ENCODE data around the gene PKNOX2.

PKNOX2 gene, protein sequence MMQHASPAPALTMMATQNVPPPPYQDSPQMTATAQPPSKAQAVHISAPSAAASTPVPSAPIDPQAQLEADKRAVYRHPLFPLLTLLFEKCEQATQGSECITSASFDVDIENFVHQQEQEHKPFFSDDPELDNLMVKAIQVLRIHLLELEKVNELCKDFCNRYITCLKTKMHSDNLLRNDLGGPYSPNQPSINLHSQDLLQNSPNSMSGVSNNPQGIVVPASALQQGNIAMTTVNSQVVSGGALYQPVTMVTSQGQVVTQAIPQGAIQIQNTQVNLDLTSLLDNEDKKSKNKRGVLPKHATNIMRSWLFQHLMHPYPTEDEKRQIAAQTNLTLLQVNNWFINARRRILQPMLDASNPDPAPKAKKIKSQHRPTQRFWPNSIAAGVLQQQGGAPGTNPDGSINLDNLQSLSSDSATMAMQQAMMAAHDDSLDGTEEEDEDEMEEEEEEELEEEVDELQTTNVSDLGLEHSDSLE

DNA sequence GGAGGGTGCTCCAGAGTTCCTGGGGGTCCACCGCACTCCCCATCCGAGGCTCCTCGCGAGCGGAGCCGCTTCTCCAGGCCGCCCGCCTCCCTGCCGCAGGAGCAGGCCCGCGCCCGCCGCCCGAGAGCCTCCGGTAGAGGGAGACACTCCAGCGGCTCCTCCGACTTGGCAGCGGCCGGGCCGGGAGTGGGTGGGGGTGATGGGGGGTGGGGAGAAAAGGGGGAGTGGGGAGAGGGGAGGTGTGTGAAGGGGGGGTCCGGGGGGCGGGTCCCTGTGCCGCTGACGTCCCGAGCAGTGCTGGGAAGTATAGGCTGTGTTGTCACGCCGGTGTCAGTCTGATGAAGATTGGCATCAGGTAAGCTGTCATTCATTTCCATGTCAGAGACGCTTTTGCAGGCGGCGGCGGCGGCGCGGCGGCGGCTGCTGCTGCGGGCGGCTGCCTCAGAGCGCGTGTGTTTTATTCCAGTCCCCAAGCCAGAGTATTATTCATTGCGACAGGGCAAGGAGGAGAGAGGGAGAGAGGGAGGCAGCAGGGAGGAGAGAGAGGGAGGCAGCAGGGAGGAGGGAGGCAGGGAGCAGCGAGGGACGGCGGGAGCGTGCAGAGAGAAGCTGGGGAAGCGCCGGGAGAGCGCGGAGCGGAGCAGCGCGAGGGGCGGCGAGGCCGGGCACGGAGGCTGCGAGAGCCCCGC, at the start of gene PKNOX2:
TSS of gene PKNOX2 (plus strand) at position 330 of the 689 bp plus-strand sequence. CDS start 186,555 bp downstream, outside the sequence.
- DNase-seq: peak; percentile 63

DNA sequence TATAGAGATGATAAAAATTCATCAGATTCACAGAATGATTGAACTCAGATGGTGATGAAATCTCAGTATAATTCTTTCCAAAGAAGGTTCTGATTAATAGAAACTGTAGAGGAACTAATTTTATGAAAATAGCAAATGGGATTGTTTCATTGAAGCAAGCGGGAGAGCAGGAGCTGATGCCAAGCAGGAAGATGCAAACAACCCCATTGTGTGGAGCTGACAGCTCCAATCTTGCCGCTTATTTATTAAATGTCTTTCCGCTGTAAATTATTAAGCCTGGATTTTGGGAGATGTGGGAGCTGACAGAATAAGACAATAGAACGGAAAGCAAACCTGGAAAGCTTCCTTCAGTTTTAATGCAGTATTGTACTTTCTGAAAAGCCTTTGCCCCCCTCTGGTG, 47.1 kb upstream of the PKNOX2 start:
- DNase-seq: no peak

DNA sequence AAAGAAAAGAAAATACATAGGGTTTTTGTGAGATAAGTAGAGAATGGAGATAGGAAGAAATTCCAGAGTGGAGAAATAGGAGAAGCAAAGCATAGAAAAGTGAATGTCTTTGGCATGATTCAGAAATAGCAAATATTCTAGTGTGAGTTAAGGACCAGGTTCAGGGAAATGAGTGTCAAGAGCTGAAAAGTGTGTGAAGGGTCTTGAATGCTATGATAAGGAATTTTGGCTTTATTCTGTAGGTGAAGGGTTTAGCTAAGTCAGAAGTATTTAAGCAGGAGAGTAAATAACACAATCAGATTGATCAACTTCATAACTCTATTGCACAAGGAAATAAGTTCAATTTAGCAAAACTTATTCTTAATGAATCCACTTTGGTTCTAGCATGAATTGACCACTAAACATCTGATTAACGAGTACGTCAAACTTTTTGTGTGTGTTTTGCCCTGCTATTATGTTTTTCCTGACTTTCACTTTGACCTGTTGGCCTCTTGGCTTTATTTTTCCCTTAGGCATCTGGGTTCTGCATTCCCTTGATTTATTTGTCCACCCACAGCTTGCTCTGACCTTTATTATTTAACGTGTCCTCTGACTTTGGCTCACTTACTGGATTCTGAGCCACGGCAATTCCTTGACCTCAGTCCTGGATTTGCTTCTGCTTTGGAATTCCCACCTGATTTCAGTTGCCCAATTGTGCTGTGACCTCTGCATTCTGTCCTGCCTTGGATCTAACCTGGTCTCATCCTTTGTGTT, 41.2 kb upstream of the PKNOX2 start:
- DNase-seq: no peak

DNA sequence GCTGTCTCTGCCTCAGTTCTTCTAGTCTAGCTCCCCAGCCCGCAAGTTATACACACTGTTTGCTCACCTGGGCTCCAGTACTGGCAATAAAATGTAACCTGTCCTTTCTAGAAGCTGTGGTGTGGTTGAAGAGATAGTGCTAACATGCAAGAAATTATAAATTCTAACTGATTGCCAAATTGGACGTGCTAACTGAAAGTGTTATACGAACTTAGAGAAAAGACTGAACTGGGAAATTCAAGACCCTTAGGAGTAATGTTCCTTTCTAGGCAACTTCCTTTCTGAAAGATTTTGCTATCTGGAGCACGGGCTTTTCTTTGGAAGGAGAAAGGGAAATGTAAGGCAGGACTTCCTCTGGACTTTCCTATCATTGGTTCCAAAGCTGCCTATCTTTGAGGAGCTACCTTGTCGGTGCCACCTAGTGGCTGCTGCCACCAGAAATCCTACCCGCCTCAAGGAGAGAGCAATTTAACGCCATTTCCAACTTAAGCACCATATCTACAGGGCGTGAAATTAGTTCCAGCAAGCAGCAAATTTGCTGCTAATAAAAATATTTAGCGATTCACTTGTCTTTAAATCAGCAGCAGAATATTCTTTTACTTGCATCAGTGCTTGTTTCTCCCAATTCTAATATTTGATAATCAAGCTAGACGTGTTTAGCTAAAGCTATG, 40.5 kb upstream of the PKNOX2 start:
- peak; percentile 36 for DNase-seq

DNA sequence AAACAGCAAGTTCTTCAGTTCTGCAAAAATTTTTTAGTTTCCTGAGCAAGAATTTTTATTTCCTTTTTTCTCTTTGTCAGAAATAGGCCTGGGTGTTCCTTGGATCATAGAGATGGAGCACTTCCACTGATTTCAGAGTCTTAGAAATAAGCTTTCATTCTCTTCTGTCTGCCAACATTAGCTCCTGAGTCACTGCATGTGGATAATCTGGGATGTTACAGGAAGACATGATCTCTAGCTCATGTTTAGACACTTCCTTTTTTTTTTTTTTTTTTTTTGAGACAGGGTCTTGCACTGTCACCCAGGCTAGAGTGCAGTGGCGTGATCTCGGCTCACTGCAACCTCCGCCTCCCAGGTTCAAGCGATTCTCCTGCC, 39.9 kb upstream of the PKNOX2 start:
- no peak for DNase-seq

DNA sequence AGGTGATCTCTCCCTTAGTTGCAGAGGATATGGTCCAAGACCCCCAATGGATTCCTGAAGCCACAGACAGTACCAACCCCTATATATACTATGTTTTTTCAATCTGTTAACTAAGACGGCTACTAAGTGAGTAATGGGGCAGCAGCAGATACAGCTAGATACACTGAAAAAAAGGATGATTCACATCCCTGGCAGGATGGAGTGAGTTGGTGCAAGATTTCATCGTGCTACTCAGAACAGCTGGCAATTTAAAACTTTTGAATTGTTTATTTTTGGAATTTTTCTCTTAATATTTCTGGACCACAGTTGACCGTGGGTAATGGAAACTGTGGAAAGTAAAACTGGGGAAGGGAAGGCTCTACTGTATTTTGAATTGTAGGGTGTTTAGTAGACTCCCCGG, 36.1 kb upstream of the PKNOX2 start:
- DNase-seq: no peak

DNA sequence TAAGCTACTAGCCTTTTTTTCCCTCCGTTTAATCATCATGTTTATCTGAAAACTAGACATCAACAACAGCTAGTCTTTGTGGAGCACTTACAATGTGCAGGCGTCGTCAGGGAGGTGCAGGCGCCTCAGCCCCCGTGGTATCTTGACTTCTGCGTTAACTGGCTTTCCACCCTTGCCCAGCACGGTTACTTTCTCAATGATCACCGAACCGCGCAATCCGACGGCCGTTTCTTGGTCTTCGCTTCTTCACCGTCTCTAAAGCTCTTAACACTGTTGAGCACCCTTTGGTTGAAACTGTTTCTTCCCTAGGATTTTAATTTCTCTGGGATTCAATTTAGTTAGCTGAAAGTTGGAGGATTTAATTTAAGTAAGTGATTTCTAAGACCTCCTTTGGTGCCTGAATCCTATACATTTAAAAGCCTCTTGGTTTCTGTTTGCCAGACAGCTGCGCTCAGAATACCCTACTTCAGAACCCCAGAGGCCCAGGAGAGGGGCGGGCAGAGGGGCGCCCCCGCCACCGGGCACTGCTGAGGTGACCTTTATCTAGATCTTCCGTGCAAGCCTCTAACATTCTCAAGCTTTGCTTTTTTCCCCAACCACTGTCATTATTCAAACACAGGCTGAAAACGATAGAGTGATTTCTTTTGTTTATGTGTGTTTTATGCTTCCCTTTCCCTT, 35.1 kb upstream of the PKNOX2 start:
- DNase-seq: no peak

DNA sequence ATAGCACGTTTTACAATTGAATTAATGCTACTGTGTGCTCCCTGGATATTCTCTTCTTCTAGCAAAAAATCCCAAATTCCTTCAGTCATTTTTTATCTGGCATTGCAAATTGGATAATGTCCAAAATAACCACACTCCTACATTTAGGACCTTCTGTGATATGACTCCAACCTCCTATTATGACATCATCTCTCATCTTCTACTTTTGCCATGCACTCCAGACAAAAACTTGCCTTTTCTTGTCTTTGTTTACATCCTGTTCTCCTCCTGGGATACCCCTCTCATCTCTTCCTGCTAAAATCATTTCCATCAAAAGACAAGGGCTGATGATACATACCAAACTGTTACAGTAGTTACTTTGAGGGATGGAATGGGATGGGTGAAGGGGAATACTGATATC, 32.5 kb upstream of the PKNOX2 start:
- no peak for DNase-seq

DNA sequence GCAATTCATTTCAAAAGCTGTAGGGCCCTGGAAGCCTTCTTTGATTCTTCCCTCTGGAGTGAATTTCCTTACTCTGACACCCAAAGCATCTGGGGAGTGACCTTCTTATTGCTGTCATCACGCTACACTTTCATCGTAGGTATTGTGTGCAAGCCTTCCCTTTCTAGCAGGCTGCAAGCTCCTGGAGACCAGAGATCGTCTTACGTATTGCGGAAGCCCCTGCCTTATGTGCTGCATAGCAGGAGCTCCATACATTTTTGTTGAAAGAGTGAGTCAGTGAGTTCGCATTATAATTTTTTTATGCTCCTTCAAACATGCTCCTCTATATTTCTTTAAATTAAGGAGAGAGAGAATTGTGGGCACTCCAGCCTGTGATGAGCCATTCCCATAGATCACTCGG, 32.0 kb upstream of the PKNOX2 start:
- DNase-seq: no peak

DNA sequence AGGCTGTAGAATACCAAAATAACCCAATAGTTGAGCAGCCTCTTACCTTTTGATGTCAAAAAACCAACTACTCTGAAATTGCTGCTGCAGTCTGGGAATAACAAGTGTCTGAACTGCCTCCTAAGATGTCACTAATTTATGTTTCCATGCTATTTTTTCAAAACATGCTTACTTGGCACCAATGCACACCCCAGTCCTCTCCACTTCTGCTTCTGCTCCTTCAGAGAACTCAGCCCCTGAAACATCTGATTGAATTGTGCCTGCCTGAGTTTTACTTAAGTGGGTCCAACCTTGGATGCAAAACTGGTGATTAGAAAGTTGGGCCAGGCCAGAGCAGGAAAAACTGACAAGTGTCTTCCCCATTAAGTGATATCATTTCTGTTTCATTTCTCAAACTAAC, 28.6 kb upstream of the PKNOX2 start:
- no peak for DNase-seq

DNA sequence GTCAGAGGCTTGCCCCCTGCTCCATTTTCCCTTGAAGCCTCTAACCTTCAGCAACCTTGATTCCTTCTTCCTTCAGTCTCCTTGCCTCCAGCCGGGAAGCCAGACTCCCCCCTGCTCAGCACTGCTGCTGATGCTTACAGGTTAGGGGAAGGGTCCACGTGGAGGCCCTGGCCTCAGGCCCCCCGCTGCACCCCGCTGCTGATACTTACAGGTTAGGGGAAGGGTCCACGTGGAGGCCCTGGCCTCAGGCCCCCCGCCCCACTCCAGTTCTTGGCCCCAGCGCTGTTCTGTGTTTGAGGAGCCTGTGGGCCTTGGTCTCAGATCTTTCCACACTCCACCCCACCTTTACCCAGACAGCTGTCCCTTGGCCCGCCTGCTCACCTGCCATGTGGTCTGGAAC, 25.6 kb upstream of the PKNOX2 start:
- DNase-seq: no peak

DNA sequence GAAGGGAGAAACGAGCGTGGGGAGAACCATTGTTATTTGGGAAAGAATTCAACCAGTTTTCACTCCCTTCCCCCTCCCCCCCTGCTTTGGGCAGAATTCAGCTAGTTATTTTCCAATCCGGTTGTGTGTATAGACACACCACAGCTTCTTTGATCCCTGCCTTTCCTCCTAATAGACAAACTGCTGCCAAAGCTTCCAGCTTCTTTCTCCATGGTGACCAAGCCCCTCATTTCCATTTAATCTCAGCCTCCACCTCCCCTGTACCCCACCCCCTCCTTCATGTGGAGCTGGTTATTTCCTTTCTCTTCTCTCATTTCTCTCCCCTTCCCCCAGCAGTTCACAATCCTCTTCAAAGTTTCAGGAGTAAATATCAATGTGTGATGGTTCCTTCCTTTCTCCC, 24.8 kb upstream of the PKNOX2 start:
- no peak for DNase-seq

DNA sequence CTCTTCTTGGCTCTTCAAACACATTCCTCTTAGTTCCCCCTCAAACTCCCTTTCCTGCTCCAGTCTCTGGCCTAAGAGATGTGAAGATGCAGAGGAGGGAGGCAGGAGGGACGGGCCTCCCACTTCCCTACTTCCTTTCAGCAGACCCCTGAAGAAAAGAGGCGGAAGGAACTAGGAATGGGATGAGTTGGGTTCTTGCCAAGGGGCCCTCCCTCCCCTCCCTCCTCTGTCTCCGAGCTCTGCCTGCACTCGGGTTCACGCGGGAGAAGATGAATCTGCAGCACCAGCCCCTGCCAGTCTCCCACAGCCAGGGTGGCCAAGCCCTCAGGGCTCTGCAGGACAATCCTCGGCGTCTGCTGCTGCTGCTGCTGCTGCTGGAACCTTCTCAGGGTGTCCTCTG, 24.3 kb upstream of the PKNOX2 start:
- no peak for DNase-seq

DNA sequence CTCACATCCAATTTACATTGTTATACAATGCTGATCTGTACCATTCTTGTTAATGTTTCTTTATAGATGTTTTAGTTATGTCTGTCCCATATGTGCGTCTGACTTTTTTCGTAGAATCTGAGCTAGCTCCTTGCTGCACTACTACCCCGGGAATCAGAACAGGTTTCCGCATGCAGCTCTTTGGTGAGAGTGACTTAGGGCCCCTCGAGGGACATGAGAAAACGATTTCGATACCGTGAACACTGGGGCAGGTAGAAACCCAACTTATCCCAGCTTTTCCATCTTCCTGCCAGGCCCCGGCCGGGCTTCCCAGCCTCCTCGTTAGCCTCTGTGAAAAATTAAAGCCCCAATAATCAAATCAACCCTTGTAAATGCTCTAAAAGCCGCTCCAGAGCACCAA, 23.4 kb upstream of the PKNOX2 start:
- DNase-seq: no peak

DNA sequence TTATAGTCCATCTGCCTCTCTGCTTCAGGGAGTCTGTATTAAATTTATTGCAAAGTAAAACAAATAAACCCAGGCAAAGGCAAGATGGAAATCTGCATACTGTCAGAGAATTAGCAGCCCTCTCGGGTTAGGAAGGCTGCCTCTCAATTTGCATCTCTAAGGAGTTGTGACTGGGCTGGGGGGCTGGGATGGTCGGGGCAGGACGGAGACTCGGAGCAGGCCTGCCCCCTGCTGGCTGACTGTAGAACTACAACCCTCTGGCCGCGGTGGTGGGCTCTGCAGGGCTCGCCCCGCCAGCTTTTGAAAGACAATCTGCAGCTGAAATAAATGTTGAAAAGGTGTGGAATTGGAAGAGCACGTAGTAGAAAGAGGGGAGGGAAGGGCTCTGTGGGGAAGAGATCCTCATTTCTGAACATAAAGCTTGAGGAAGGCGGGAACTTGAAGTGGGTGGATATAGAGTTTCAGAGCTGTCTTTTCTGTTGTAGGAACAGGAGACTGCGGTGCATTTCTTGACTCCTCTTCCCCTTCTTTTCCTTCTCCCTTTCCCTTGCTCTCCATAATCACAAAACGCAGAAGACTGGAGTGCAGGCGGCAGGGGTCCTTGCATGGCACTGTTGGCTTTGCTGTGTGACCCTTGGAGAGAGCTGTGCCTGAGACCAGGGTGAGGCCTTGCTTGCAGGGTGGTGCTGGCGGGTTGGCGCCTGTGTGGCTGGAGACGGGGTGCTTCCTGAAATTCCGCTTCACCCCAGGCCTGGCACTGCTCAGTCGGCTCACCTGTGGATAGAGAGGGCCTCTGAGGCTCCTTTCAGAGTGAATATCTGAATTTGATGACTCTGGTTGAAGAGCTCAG, 22.6 kb upstream of the PKNOX2 start:
- peak; percentile 69 for DNase-seq

DNA sequence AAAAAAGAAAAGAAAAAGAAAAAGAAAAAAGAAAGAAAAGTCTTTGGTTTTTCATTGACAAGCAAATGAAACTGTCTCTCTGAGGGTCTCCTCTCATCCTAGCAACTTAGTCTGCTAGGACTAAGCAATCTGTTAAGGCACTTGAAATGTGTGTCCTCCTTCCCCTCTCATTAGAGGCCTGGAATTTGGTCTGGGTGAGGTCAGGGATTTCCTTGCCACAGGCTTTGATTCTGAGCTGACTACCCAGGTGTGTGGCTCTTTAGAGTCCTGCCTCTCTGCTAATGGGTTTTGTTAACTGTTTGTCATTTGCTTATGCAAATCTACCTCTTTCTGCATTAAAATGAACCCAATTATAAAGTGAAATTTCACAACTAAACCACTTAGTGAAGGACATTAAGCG, 18.3 kb upstream of the PKNOX2 start:
- no peak for DNase-seq

DNA sequence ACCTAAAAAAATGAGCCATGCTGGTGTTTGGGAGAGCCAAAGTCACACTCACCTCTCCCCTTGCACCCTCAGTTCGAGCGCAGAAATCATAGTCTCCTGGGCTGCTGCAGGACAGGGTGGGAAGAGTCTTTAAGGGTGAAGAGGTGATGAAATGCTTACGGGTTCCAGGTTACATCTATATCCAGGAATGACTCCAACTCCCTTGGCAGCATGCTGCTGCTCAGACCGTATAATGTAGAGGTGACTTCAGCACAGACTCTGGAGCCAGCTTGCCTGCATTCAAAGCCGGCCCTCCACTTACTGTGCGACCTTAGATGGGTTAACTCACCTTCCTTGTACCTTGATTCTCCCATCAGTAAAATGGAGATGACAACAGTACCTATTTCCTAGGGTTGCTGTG, 17.3 kb upstream of the PKNOX2 start:
- no peak for DNase-seq

DNA sequence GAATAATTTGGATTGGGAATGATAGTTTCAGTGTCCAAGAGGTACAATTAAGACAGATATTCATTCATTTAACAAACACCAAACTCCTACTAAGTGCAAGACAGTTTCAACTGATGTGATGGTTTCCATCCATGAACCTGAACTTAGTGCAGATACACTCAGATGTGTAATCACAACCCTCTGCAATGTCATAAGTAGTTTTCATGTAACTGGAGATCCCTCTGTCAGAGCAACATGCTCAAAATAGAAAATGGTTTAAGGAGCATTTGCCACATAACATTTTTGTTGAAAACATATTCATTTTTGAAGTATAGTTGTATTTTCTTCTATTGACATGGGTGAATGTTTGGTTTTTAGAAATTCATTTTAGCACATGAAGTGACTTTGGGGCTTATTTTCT, 16.5 kb upstream of the PKNOX2 start:
- DNase-seq: no peak

DNA sequence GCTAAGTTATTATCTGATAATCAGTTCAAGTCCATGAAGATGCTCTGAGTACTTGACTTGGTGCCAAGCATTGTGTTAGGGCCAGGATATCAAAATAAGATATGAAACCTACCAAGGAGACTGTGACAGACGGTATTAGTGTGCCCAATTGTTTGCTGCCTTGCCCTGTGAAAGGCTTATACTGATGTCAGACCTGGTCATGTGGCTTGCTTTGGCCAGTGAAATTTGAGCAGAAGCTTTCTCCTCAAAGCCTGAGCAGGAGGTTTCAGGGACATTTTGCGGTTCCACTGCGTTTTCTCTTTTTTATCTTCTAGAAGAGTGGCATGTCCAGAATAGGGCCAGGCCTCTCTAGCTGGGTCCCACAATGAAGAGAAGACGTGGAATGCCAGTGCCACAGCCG, 15.8 kb upstream of the PKNOX2 start:
- no peak for DNase-seq

DNA sequence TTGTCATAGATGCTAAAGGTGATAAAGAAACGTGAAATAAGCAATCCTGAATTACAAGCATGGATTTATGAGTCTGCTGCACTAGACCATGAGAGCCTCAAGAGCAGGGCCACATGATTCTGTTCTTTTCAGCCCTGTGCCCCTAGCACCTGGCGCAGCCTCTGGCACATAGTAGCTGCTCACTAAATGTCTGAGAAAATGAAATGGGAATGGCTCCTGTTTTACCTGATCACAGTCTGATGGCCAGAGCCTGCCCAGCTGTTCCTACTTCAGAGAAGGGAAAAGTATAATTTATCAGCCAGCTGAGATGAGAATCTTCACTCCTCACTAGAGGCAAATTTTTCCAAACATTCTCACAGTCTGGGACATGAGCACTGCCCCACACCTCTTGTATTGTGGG, 10.7 kb upstream of the PKNOX2 start:
- no peak for DNase-seq

DNA sequence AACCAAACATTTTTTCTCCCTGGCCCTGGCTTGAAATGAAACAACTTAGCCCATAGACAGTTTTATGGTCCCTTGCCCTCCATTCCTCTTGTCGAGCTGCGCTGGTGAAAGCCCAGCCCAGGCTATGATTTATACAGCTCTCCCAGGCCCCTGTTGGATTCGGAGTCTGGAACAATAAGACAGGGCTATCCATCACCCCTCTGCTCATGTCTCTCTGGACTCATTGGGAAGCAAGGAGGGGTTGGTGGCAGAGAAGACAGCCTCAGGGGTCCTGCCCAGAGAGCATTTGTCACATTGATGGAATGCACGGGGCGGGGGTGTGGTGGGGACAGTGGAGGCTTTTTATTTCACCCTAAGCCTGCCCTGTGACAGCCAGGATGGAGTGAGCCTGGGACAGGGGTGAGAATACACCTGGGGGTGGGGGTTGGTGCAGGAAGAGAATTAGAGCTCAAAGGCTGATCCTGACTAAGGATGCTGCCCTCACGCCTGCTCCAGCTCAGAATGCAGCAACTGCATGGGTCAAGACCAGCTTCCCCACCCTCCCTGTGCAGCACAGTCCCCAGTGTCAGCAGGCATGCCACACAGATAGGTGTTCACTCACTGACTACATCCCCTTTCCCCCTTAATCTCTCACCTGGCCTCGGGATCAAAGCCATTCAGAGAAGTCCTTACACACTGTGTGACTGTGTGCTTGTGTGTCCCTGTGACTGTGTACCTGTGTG, 10.0 kb upstream of the PKNOX2 start:
- DNase-seq: no peak

Measured in activated CD8-positive, alpha-beta memory T cell treated with anti-CD3 and anti-CD28 coated beads, Interleukin-2, amount 50 U/mL, for 4 hours (primary cell).